Activated naive CD8-positive, alpha-beta T cell treated with anti-CD3 and anti-CD28 coated beads, Interleukin-2, amount 50 U/mL, for 24 hours (primary cell): ENCODE results near the gene TSPO.

Experiments used
- ATAC-seq: fragments of 150-1000 bp; cut with Tn5 transposase; one replicate; pipeline ENCODE4 v1.10.0; 2021
- DNase-seq: peaks from one replicate; pipeline ENCODE4 v3.0.0; 2021
- H3K27ac Mint-ChIP-seq: one replicate; pipeline ENCODE4 v1.8.0; 2021; ENCODE audit warnings: mild to moderate bottlenecking, mixed read lengths
- H3K27me3 Mint-ChIP-seq: one replicate; pipeline ENCODE4 v1.8.0; 2021; ENCODE audit warnings: mixed read lengths
- H3K36me3 Mint-ChIP-seq: one replicate; pipeline ENCODE4 v1.8.0; 2021; ENCODE audit warnings: low read depth, mixed read lengths
- H3K4me1 Mint-ChIP-seq: one replicate; pipeline ENCODE4 v1.8.0; 2021; ENCODE audit warnings: mixed read lengths
- H3K4me3 Mint-ChIP-seq: one replicate; pipeline ENCODE4 v1.8.0; 2021; ENCODE audit warnings: mild to moderate bottlenecking, moderate library complexity, mixed read lengths
- H3K9me3 Mint-ChIP-seq: one replicate; pipeline ENCODE4 v1.8.0; 2021; ENCODE audit warnings: mixed read lengths

The TSPO gene

DNA sequence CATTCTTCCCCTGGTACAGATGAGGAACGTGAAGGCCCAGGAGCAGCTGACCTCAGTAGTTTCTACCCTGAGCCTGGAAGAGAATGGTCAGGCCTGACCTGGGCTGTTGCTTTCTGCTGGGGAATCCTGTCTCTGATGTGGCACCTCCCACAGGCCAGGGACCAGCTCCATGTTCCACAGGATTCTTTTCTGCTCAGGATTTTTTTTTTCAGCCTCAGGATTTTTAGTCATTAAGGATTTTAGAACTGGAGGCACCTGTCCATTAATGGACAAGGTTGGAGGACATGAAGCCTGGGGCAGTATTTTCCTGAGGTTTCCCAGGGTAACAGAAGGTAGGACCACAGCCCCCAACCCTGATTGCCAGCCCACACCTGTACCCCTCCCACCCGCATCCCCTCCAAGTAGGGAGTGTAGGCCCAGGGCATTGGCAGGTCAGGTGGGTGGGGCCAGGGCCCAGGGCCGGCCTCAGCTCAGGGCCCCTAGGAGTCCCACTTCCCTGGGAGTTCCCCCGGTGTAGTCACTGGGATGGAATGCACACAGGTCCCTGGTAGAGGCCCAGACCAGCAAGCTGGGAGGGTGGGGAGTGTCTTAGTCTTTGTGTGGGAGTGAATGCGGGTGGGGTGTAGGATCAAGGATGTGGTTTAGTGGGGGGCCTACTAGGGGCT lies 24.7 kb upstream of the TSPO start:
- Mint-ChIP-seq H3K4me3 (no peak overlapping the region), H3K27me3 (no peaks in the 10 kb centered on the region), H3K9me3 (no peaks in the 10 kb centered on the region), H3K27ac (no peak overlapping the region), H3K36me3 (no peaks in the 10 kb centered on the region), H3K4me1 (peaks cover 5% of the 10 kb centered on the region)
- no peak for DNase-seq
- ATAC-seq, result peak; percentile 41

DNA sequence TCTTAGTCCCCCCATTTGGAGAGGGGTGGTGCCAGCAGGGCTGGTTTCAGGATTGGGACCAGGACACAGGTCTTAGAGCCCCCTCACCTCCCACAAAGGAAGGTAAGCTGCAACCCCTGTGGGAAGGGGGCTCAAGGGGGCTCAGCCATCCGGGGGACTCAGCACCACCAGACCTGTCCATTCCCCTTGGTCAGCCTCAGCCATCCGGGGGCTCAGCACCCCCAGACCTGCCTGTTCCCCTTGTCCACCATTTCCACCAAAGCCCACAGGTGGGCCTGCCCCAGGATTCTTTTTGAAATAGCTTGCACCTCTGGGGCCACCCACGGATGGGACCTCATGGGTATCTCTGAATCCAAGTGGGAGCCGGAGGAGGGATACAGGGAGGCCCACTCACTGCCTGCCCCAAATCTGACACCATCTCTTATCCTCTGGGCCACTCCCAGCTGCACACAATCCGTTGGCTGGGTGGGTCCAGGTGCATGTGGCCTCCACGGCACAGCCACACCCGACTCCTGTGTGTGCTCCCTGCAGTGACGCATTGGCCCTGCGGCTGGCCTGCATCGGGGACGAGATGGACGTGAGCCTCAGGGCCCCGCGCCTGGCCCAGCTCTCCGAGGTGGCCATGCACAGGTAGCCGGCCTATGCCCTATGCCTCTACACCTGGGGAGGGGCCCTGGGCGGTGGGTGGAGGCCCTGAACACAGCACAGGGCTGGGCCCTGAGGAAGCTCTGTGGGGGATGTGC lies 24.0 kb upstream of the TSPO start:
- Mint-ChIP-seq H3K36me3 (peaks cover 2% of the 10 kb centered on the region), H3K27ac (no peak overlapping the region), H3K4me3 (no peak overlapping the region), H3K4me1 (peaks cover 5% of the 10 kb centered on the region), H3K27me3 (no peaks in the 10 kb centered on the region), H3K9me3 (no peaks in the 10 kb centered on the region)
- peak; percentile 13 for ATAC-seq
- DNase-seq, result no peak

DNA sequence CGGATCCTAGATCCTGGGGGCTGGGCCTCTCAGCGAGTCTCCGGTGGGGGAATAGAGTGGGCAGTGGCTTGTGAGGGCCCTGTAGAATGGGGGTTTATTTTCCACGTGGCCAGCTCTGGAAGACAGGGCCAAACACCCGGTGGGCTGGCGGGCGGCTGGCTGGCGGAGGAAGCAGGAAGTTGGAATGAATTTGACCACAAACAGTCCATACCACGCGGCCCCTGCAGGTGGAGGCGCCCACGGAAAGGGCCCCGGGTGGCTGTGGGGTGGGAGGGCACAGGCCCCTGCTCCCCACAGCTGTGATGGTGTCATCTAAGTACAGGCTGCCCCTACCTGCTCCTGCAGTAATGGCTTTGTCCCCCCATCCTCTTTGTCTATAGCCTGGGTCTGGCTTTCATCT lies 23.2 kb upstream of the TSPO start:
- no peaks in the 10 kb centered on the region for H3K27me3 Mint-ChIP-seq
- H3K36me3 Mint-ChIP-seq, result peaks cover 2% of the 10 kb centered on the region
- no peak overlapping the region for H3K27ac Mint-ChIP-seq
- H3K4me1 Mint-ChIP-seq, result peaks cover 5% of the 10 kb centered on the region
- DNase-seq, result no peak
- H3K9me3 Mint-ChIP-seq, result no peaks in the 10 kb centered on the region
- ATAC-seq, result no peak
- no peak overlapping the region for H3K4me3 Mint-ChIP-seq

DNA sequence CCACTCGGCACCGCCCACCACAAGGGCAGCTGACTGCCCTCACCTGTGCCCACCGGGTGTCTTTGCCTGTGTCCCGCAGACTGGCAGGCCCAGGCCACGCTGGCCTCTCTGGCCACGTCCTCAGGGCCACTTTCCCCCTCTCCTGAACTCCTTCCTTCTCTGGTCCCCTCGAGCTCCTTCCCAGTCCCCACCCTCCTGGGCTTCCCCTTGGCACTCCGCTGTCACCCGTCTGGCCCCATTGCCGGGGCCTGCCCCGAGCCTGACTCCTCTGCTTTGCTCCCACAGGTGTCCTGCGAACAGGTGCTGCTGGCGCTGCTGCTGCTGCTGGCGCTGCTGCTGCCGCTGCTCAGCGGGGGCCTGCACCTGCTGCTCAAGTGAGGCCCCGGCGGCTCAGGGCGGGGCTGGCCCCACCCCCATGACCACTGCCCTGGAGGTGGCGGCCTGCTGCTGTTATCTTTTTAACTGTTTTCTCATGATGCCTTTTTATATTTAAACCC lies 22.4 kb upstream of the TSPO start:
- no peaks in the 10 kb centered on the region for H3K27me3 Mint-ChIP-seq
- no peak for ATAC-seq
- no peak overlapping the region for H3K4me3 Mint-ChIP-seq
- peaks cover 9% of the 10 kb centered on the region for H3K36me3 Mint-ChIP-seq
- H3K9me3 Mint-ChIP-seq, result no peaks in the 10 kb centered on the region
- peaks cover 5% of the 10 kb centered on the region for H3K4me1 Mint-ChIP-seq
- no peak for DNase-seq
- H3K27ac Mint-ChIP-seq, result no peak overlapping the region

DNA sequence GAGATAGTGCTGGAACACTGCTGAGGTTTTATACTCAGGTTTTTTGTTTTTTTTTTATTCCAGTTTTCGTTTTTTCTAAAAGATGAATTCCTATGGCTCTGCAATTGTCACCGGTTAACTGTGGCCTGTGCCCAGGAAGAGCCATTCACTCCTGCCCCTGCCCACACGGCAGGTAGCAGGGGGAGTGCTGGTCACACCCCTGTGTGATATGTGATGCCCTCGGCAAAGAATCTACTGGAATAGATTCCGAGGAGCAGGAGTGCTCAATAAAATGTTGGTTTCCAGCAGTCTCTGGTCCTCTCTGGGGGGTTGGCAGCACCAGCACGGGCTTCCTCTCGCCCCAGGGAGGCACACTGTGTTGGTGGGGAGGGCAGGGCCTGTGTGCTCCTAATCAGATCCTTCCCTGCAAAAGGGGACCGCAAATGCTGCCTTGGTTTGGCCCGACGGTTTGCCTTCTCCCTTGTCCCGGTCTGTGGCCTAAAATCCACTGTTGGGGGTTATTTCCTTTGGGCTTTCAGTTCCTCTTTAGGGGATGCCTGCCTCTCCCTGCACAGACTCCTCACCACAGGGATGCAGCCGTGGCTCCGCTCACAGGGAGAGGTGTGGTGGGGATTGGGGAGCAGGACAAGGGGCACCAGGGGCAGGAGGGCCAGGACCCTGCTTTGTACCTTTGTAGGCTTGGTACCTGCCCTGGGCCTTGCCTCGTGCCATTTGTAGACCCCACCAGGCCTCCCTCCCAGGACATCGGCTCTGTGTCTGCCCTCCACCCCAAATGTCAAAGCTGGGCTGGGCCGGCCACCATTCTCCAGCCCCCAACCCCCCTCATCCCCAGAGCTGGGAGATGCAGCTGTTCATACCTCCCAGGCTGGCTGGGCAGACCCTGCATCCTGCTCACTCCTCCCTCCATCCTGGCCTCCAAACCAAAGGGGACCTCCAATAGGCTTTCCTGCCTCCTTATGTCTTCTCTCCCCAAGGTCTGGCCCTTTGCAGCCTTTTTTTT lies 21.6 kb upstream of the TSPO start:
- Mint-ChIP-seq H3K4me3 (no peak overlapping the region), H3K27ac (no peak overlapping the region), H3K9me3 (no peaks in the 10 kb centered on the region), H3K4me1 (peaks cover 5% of the 10 kb centered on the region), H3K36me3 (peaks cover 13% of the 10 kb centered on the region), H3K27me3 (no peaks in the 10 kb centered on the region)
- DNase-seq, result no peak
- ATAC-seq, result no peak

DNA sequence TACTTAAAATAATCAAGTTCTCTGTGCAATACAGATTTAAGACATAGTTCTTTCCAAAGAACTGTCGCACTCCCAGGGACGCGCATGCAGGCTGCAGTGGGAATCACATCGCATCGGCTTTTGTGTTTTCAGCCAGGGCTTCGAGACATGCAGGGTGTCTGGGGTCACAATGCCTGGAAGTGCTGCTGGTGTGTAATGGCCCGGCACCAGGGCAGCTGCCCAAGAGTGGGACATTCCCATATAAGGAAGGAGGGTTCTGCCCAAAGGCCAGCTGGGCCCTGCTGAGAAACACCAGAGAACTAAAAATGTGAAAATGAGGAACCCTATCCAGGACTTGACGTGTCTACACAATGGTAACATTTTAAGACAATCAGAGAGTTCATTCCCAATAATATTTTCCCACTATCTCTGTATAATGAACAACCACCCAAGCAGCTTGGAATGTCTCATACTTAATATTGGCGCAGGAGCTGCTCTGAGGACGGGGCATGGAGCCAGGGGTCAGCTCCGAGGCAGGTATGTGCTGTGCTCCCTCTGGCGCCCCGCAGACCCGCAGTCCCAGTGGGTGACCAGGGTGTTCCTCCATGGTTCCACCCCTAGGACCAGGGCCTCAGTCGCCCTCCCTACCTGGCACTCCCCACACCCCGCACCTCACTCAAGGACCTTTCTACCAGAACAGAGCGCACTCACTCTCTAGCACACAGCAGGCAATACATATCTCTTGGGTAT lies 19.4 kb upstream of the TSPO start:
- Mint-ChIP-seq H3K27ac (no peak overlapping the region), H3K4me3 (no peak overlapping the region)

DNA sequence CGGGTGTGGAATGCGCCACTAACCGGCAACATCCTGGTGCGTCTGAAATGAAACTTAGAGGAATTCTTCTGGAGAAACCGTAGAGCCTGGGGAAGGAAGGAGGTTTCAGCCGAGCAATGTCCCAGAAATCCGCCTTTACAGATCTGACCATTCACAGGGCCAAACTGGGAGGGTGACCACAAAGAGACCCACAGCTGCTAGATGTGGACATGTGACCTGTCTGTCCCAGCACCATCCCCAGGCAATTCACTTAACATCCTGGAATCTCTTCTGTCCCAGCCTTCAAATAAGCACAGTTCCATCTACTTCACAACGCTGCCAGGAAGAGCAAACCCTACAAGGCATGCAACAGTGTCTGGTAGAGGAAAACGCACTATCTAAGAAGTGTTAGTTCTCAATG lies 18.0 kb upstream of the TSPO start:
- peaks cover 26% of the 10 kb centered on the region for H3K36me3 Mint-ChIP-seq
- H3K27ac Mint-ChIP-seq, result no peak overlapping the region
- DNase-seq (no peak), ATAC-seq (no peak)
- H3K9me3 Mint-ChIP-seq, result no peaks in the 10 kb centered on the region
- H3K27me3 Mint-ChIP-seq, result no peaks in the 10 kb centered on the region
- no peak overlapping the region for H3K4me3 Mint-ChIP-seq
- no peaks in the 10 kb centered on the region for H3K4me1 Mint-ChIP-seq

More for the DNA sequence above, 19.4 kb upstream of the TSPO start:
- Mint-ChIP-seq H3K4me1 (peaks cover 3% of the 10 kb centered on the region), H3K27me3 (no peaks in the 10 kb centered on the region), H3K9me3 (no peaks in the 10 kb centered on the region), H3K36me3 (peaks cover 24% of the 10 kb centered on the region)
- no peak for DNase-seq
- no peak for ATAC-seq

DNA sequence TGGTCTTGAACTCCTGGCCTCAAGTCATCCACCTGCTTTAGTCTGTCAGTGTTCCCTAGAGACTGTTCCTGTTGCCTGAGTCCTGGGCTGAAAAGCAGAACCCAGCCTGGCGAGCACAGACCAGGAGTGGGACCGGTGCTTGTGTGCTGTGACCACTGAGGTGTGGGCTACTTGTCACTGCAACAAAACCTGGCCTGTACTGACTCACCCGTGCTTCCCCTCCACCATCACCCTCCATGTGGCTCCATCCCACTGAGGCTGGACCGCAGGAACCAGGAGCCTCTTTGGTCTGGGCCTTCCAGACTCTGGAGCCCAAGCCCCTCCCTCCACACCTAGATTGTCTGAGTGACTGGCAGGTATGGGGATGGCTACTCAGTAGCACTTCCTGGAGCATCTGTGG lies 16.8 kb upstream of the TSPO start:
- Mint-ChIP-seq H3K27me3 (no peaks in the 10 kb centered on the region), H3K4me1 (no peaks in the 10 kb centered on the region), H3K9me3 (no peaks in the 10 kb centered on the region), H3K27ac (no peak overlapping the region), H3K4me3 (no peak overlapping the region), H3K36me3 (peaks cover 33% of the 10 kb centered on the region)
- ATAC-seq, result no peak
- DNase-seq, result no peak

DNA sequence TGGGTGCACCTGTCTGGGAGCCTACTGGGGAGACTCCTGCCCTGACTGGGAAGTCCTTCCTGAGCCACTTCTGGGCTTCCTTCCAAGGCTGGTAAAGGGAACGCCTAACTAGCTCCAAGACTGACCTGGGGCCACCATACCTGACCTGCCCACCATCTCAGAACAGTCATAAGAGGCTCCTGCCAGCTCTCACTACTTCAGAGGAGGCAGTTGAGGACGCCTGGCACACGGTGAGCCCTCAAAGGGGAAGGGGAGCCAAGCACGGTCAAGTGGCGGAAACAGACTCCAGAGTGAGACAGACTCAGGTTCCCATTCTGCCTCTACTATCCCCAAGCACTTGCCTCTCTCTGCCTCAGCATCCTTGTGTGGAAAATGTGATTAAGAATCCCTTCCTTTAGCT lies 15.8 kb upstream of the TSPO start:
- no peaks in the 10 kb centered on the region for H3K9me3 Mint-ChIP-seq
- peaks cover 40% of the 10 kb centered on the region for H3K36me3 Mint-ChIP-seq
- H3K4me1 Mint-ChIP-seq, result peaks cover 4% of the 10 kb centered on the region
- ATAC-seq, result no peak
- H3K4me3 Mint-ChIP-seq, result no peak overlapping the region
- H3K27me3 Mint-ChIP-seq, result no peaks in the 10 kb centered on the region
- H3K27ac Mint-ChIP-seq, result no peak overlapping the region
- DNase-seq, result no peak

DNA sequence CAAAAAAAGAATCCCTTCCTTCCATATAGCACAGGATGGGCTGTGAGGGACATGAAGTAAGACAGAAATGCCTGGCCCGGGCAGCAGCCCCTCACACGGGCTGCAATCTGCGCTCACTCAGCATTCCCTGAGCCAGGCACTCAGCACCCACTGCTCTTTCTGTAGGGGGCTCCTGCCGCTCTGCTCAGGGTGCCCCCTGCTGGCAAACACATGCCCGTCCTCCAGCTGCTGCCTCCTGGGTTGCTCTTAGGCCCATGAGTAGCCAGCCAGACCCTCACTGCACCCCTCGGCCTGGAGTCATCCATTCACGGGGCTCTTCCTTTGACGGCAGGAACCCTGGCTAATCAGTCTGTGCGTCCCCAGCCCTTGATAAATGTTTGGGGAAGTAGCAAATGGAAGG lies 15.1 kb upstream of the TSPO start:
- ATAC-seq, result peak; percentile 70
- peaks cover 9% of the 10 kb centered on the region for H3K4me1 Mint-ChIP-seq
- no peak overlapping the region for H3K4me3 Mint-ChIP-seq
- peak; percentile 53 for DNase-seq
- H3K9me3 Mint-ChIP-seq, result no peaks in the 10 kb centered on the region
- H3K27ac Mint-ChIP-seq, result no peak overlapping the region
- H3K27me3 Mint-ChIP-seq, result no peaks in the 10 kb centered on the region
- H3K36me3 Mint-ChIP-seq, result peaks cover 46% of the 10 kb centered on the region

DNA sequence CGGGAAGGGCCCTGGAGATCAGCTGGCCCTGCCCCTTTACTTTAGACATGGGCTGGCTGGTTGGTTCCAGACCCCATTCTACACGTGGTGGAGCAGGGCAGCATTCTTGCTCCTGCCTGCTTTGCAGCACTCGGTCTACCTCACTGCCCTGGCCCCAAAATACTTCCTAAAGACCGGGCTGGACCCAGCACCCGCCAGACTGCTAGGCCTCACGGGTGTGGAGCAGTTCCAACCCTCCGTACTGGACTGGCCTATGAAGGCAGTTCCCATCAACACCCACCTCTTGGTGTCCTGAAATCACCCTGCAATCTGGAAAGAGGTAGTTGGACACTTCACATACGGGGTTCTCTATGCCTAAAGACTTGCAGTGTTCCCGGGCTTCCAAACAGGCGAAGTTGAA lies 14.6 kb upstream of the TSPO start:
- peaks cover 13% of the 10 kb centered on the region for H3K4me1 Mint-ChIP-seq
- H3K9me3 Mint-ChIP-seq, result no peaks in the 10 kb centered on the region
- H3K36me3 Mint-ChIP-seq, result peaks cover 46% of the 10 kb centered on the region
- no peaks in the 10 kb centered on the region for H3K27me3 Mint-ChIP-seq
- H3K4me3 Mint-ChIP-seq, result no peak overlapping the region
- no peak overlapping the region for H3K27ac Mint-ChIP-seq
- ATAC-seq, result no peak
- DNase-seq, result no peak

DNA sequence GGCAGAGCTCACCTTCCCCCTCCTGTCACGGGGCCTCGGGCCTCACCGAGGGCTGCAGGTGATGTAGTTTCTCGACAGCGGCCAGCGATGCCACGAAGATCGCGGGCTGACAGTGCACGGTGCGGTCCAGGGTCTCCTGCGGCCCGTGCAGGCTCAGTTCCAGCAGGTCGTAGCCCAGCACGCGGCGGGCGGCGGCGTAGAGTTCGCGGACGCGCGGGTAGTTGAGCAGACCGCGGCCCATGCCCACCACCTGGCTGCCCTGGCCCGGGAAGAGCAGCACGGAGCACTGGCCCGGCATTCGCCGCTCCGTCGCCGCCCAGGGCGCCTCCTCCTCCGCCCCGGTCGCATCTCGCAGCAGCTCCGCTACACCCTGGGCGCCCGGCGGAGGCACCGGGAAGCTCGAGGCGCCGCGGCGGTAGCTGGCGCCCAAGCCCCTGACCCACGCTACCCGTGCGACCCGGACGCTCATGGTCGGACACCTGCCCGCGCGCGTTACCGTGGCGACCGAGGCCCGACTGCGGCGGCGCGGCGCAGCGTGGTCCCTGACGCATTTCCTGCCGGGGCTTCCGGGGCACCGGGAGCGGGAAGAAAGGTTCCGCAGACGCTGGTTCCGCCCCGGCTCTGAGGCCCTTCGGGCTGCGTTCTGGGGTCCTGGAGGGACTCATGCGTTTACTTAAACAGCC lies 8.3 kb upstream of the TSPO start, which contains the start of gene MCAT:
Gene MCAT, minus strand, starts transcription at position 519 of the 683 bp plus-strand sequence. Its CDS starts 50 bp downstream, at position 469.
- Mint-ChIP-seq H3K27me3 (no peaks in the 10 kb centered on the region), H3K36me3 (peaks cover 22% of the 10 kb centered on the region), H3K9me3 (no peaks in the 10 kb centered on the region), H3K27ac (peak within 1 kb of the TSS; percentile 88), H3K4me1 (peaks cover 36% of the 10 kb centered on the region), H3K4me3 (peak within 1 kb of the TSS; percentile 85)
- peak; percentile 93 for ATAC-seq
- peak; percentile 90 for DNase-seq

DNA sequence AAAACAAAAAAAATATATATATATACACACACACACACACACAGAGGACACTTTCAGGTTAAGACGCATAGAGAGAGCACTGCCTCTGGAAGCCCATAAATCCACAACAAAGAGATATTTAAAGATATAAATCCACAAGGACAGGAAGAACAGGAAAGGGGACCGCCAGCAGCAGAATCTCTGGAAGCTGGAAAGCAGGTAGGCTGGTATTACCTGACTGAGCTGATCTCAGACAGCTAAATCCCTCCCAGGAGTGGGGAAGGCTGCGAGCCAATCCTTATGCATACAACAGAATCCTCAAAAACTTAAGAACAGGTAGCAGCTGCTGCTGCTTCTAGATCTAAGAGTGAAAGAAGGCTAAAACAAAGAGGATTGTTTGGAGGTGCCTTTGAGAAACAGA lies 6.4 kb upstream of the TSPO start:
- Mint-ChIP-seq H3K4me3 (no peak overlapping the region), H3K9me3 (no peaks in the 10 kb centered on the region)
- no peak for ATAC-seq

More for the DNA sequence above, 6.4 kb upstream of the TSPO start:
- Mint-ChIP-seq H3K27ac (no peak overlapping the region), H3K27me3 (no peaks in the 10 kb centered on the region), H3K36me3 (peaks cover 12% of the 10 kb centered on the region), H3K4me1 (peaks cover 43% of the 10 kb centered on the region)
- DNase-seq, result no peak
